ENCODE data around the gene PSAP. TPM values are rescaled to one million over a fixed set of nuclear protein-coding genes. Genes with fewer than 3 reads are reported as not detected.
A peak's percentile ranks its signal among the peaks of the same experiment; 100 is the strongest.

Gene PSAP
- total RNA-seq, 1 experiment from 2014 or later, result 397 TPM

DNA sequence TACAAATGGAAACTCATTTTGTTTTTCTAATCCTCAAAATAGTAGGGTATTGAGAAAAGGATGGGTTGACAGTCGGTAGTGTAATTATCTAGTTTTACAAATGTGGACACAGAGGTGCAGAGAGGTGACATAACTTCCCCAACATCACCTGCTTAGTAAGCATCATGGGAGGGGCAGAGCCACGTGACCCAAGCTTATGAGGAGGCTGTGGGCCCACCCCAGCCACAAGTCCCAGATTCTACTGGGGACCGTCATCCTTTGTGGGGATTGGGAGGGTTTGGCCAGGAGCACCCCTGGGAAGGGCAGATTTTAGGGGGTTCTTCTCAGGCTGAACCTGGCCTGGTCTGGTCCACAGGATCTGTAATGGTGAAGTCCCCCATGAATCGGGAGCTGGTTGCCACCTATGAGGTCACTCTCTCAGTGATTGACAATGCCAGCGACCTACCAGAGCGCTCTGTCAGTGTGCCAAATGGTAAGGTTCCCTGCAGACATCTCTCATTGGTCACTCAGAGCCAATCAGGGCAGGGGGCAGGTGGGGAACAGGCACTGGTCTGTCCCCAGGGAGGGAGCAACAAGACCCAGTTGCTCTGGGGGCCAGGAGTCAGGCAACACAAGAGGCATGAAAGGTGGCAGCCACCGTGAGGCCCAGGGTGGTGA is 54.2 kb downstream of the PSAP start (continued):
- TF ChIP-seq FOXJ3 (CRISPR knock-in tag; IDR thresholded peaks at IDR 0.05; ENCODE audit: borderline replicate concordance), result no peak
- TF ChIP-seq ZBTB21 (CRISPR knock-in tag; IDR thresholded peaks at IDR 0.05; ENCODE audit: borderline replicate concordance), result no peak
- TF ChIP-seq, protein P1, sequence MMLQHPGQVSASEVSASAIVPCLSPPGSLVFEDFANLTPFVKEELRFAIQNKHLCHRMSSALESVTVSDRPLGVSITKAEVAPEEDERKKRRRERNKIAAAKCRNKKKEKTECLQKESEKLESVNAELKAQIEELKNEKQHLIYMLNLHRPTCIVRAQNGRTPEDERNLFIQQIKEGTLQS (CRISPR knock-in tag; conservative IDR thresholded peaks at IDR 0.05), result no peak
- TF ChIP-seq ZNF423 (CRISPR knock-in tag; IDR thresholded peaks at IDR 0.05), result no peak

DNA sequence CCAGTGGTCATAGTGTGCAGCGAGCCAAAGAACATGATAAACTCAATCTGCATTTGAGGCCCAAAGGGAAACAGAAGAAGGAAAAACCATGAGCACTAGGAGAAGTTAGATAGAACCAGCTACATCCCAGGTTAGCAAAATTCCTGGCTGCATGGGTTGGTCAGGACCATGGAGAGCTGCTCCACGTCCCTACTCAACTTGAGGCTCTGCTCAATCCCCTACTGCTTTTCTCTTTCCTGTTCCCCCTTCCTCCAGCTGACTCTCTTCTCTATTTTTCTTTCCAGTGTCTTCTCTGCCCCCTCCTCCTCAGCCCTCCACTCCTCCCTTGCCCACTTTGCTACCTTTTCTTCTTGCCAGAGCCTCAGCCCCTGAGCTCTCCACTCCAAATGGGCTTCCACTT is 55.8 kb downstream of the PSAP start:
- DNase-seq (ENCODE audit: low spot score) (peak; percentile 58), ATAC-seq (peak; percentile 61; the same call in 1 of the 2 replicates)
- H3K27ac Mint-ChIP-seq, result no peak overlapping the region
- H3K4me3 Mint-ChIP-seq, result no peak overlapping the region
- H3K4me1 Mint-ChIP-seq, result no peaks in the 10 kb centered on the region
- ChIA-PET POLR2A (interaction anchor here (0.7 kb wide), 1 partner anchor 94 kb away, joined by 3 read pairs; no protein-coding TSS in a partner anchor), CTCF (interaction anchor here (0.8 to 1.3 kb wide), 6 partner anchors 10 to 98 kb away, joined by 3 to 6 read pairs (median 4); partner anchors contain the start of gene VSIR)
- H3K9me3 Mint-ChIP-seq, result no peaks in the 10 kb centered on the region
- TF ChIP-seq, protein P2, sequence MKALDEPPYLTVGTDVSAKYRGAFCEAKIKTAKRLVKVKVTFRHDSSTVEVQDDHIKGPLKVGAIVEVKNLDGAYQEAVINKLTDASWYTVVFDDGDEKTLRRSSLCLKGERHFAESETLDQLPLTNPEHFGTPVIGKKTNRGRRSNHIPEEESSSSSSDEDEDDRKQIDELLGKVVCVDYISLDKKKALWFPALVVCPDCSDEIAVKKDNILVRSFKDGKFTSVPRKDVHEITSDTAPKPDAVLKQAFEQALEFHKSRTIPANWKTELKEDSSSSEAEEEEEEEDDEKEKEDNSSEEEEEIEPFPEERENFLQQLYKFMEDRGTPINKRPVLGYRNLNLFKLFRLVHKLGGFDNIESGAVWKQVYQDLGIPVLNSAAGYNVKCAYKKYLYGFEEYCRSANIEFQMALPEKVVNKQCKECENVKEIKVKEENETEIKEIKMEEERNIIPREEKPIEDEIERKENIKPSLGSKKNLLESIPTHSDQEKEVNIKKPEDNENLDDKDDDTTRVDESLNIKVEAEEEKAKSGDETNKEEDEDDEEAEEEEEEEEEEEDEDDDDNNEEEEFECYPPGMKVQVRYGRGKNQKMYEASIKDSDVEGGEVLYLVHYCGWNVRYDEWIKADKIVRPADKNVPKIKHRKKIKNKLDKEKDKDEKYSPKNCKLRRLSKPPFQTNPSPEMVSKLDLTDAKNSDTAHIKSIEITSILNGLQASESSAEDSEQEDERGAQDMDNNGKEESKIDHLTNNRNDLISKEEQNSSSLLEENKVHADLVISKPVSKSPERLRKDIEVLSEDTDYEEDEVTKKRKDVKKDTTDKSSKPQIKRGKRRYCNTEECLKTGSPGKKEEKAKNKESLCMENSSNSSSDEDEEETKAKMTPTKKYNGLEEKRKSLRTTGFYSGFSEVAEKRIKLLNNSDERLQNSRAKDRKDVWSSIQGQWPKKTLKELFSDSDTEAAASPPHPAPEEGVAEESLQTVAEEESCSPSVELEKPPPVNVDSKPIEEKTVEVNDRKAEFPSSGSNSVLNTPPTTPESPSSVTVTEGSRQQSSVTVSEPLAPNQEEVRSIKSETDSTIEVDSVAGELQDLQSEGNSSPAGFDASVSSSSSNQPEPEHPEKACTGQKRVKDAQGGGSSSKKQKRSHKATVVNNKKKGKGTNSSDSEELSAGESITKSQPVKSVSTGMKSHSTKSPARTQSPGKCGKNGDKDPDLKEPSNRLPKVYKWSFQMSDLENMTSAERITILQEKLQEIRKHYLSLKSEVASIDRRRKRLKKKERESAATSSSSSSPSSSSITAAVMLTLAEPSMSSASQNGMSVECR (CRISPR knock-in tag; IDR thresholded peaks at IDR 0.05; ENCODE audit: borderline replicate concordance), result no peak
- peak; percentile 67; the same call in 1 of the 2 replicates for TF ChIP-seq NFE2L1 (CRISPR knock-in tag; IDR thresholded peaks at IDR 0.05)
- no peak for TF ChIP-seq TCF7 (CRISPR knock-in tag; IDR thresholded peaks at IDR 0.05; ENCODE audit: low read depth)
- TF ChIP-seq, protein P3, sequence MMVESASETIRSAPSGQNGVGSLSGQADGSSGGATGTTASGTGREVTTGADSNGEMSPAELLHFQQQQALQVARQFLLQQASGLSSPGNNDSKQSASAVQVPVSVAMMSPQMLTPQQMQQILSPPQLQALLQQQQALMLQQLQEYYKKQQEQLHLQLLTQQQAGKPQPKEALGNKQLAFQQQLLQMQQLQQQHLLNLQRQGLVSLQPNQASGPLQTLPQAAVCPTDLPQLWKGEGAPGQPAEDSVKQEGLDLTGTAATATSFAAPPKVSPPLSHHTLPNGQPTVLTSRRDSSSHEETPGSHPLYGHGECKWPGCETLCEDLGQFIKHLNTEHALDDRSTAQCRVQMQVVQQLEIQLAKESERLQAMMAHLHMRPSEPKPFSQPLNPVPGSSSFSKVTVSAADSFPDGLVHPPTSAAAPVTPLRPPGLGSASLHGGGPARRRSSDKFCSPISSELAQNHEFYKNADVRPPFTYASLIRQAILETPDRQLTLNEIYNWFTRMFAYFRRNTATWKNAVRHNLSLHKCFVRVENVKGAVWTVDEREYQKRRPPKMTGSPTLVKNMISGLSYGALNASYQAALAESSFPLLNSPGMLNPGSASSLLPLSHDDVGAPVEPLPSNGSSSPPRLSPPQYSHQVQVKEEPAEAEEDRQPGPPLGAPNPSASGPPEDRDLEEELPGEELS (CRISPR knock-in tag; IDR thresholded peaks at IDR 0.05), result 0 out of 2 replicates have a peak, but pooled peaks have one; percentile 33
- TF ChIP-seq SMAD3 (CRISPR knock-in tag; IDR thresholded peaks at IDR 0.05; ENCODE audit: borderline replicate concordance), result peak; percentile 55; the same call in 1 of the 2 replicates
- TF ChIP-seq, protein P4, sequence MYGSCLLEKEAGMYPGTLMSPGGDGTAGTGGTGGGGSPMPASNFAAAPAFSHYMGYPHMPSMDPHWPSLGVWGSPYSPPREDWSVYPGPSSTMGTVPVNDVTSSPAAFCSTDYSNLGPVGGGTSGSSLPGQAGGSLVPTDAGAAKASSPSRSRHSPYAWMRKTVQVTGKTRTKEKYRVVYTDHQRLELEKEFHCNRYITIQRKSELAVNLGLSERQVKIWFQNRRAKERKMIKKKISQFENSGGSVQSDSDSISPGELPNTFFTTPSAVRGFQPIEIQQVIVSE (CRISPR knock-in tag; IDR thresholded peaks at IDR 0.05; ENCODE audit: borderline replicate concordance), result no peak
- TF ChIP-seq, protein P5, sequence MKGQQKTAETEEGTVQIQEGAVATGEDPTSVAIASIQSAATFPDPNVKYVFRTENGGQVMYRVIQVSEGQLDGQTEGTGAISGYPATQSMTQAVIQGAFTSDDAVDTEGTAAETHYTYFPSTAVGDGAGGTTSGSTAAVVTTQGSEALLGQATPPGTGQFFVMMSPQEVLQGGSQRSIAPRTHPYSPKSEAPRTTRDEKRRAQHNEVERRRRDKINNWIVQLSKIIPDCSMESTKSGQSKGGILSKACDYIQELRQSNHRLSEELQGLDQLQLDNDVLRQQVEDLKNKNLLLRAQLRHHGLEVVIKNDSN (CRISPR knock-in tag; IDR thresholded peaks at IDR 0.05), result 0 out of 2 replicates have a peak, but pooled peaks have one; percentile 18
- no peak for TF ChIP-seq SMAD4 (CRISPR knock-in tag; IDR thresholded peaks at IDR 0.05)
- H3K27me3 Mint-ChIP-seq (ENCODE audit: low read depth), result no peaks in the 10 kb centered on the region; the same call in 1 of the 2 replicates
- H3K36me3 Mint-ChIP-seq, result no peaks in the 10 kb centered on the region

DNA sequence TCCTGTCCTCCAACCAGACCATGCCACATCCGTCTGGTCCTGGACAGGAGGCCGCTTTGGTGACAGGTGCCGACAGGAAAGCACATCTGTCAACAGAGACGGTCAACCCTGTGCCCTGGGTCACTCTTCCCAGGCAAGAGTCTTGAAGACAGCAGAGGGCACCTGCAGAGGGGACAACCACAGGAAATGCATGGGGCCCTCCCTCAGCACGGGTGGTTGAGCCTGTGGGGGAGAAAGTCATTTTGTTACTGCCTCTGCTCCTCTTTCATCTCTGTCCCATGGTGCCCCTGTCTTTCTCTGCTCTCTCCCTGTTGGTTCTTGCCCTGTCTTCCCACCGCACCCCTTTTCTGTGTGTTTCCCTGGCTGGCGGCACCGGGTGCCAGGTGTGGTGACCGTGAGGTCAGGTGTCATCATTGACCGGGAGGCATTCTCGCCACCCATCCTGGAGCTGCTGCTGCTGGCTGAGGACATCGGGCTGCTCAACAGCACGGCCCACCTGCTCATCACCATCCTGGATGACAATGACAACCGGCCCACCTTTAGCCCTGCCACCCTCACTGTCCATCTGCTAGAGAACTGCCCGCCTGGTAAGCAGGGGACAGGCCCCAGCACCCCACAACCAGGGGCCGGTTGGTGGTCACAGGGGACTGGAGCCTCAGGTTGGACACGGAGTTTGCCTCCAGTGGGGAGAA is 60.2 kb downstream of the PSAP start:
- POLR2A ChIA-PET, result no interaction called here
- no peak for TF ChIP-seq ZNF317 (CRISPR knock-in tag; IDR thresholded peaks at IDR 0.05; ENCODE audit: borderline replicate concordance, low read depth)
- TF ChIP-seq, protein P6, sequence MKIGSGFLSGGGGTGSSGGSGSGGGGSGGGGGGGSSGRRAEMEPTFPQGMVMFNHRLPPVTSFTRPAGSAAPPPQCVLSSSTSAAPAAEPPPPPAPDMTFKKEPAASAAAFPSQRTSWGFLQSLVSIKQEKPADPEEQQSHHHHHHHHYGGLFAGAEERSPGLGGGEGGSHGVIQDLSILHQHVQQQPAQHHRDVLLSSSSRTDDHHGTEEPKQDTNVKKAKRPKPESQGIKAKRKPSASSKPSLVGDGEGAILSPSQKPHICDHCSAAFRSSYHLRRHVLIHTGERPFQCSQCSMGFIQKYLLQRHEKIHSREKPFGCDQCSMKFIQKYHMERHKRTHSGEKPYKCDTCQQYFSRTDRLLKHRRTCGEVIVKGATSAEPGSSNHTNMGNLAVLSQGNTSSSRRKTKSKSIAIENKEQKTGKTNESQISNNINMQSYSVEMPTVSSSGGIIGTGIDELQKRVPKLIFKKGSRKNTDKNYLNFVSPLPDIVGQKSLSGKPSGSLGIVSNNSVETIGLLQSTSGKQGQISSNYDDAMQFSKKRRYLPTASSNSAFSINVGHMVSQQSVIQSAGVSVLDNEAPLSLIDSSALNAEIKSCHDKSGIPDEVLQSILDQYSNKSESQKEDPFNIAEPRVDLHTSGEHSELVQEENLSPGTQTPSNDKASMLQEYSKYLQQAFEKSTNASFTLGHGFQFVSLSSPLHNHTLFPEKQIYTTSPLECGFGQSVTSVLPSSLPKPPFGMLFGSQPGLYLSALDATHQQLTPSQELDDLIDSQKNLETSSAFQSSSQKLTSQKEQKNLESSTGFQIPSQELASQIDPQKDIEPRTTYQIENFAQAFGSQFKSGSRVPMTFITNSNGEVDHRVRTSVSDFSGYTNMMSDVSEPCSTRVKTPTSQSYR (CRISPR knock-in tag; IDR thresholded peaks at IDR 0.05), result no peak
- TF ChIP-seq CBFB (CRISPR knock-in tag; IDR thresholded peaks at IDR 0.05; ENCODE audit: low read depth), result no peak
- no peak for TF ChIP-seq ZNF232 (CRISPR knock-in tag; IDR thresholded peaks at IDR 0.05)
- no peak for TF ChIP-seq OVOL2 (CRISPR knock-in tag; IDR thresholded peaks at IDR 0.05; ENCODE audit: borderline replicate concordance)
- TF ChIP-seq, protein P5 (CRISPR knock-in tag; IDR thresholded peaks at IDR 0.05), result no peak
- no peak for TF ChIP-seq ZNF416 (CRISPR knock-in tag; IDR thresholded peaks at IDR 0.05)

More for the DNA sequence above, 60.2 kb downstream of the PSAP start:
- Mint-ChIP-seq H3K27ac (no peak overlapping the region), H3K27me3 (ENCODE audit: low read depth) (no peaks in the 10 kb centered on the region; the same call in 1 of the 2 replicates), H3K4me1 (no peaks in the 10 kb centered on the region), H3K4me3 (no peak overlapping the region), H3K36me3 (no peaks in the 10 kb centered on the region), H3K9me3 (no peaks in the 10 kb centered on the region)
- ATAC-seq (no peak), DNase-seq (ENCODE audit: low spot score) (no peak)
- CTCF ChIA-PET, result no interaction called here
